GM23248 (cell line): Measurements from ENCODE around the gene CNGB1.

Experiments
- EZH2 ChIP-seq: fragments of 200-600 bp; sonication (generic); IDR thresholded peaks from 2 replicates; pipeline ENCODE4 v1.6.1; 2018; ENCODE audit warnings: antibody characterized with exemption, mild to moderate bottlenecking; ENCODE audit not compliant: insufficient read depth, poor library complexity, severe bottlenecking
- EZH2phosphoT487 ChIP-seq: fragments of 200-600 bp; sonication (generic); IDR thresholded peaks from 2 replicates; pipeline ENCODE4 v1.6.1; 2018; ENCODE audit warnings: antibody characterized with exemption, moderate library complexity, mild to moderate bottlenecking, low read depth; ENCODE audit not compliant: insufficient read depth

DNA sequence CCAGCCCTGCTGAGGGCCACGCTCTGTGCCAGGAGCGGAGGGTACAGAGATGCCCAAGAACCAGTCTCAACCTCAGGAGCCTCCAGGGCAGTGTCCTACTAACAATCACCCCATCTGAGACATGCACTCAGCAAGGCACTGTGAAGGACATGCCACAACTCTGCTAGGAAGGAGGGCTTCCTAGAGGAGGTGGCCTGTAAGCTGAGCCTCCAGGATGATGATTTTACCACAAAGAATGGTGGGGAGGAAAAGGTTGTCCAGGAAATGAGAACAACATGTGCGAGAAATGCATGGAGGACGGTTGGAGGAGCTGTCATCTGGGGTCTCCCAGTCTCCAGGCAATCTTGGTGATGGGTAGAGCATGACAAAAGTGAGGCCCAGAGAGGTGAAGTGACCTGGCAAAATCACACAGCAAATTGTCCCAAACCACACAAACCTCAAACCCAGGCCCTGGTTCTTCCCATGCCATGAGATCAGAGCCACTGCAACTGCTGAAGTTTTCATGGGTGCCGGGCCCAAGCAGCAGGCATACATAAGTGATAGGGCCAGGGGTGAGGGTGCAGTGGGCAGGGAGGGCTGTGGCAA is 30.5 kb downstream of the CNGB1 start:
- TF ChIP-seq EZH2 (no peak), EZH2phosphoT487 (no peak)
